Kidney (tissue), 14 donors: ENCODE results near the gene TEAD1. TPM values are rescaled to one million over a fixed set of nuclear protein-coding genes. Genes with fewer than 3 reads are reported as not detected.

Experiments
- DNase-seq, 5 donors: peaks; one replicate each; pipeline ENCODE4 v3.0.0-alpha.2; 2013 to 2020
- FAIRE-seq: peaks from 2 replicates; lab custom pipeline; 2012; peaks lifted over from hg19 to GRCh38; lab: Jason Lieb, UNC
- H3K27ac ChIP-seq, 2 donors: one replicate each; pipeline ENCODE4 v1.7.0; 2013; ENCODE audit warnings: low read depth in 2 of 2, low read length in 2 of 2, inconsistent platforms in 1 of 2
- H3K27me3 ChIP-seq: one replicate; pipeline ENCODE4 v1.7.1; 2013; ENCODE audit warnings: low read length, inconsistent platforms; ENCODE audit not compliant: control insufficient read depth, insufficient read depth
- H3K36me3 ChIP-seq, 3 donors: one replicate each; pipeline versions ENCODE4 v1.7.0 to v1.7.1; 2013; ENCODE audit warnings: low read length in 3 of 3, control low read depth in 1 of 3, inconsistent platforms in 1 of 3; ENCODE audit not compliant: insufficient read depth in 3 of 3, control insufficient read depth in 2 of 3
- H3K4me1 ChIP-seq, 3 donors: one replicate each; pipeline versions ENCODE4 v1.7.0 to v1.7.1; 2013; ENCODE audit warnings: low read length in 3 of 3, inconsistent platforms in 1 of 3, low read depth in 1 of 3; ENCODE audit not compliant: control insufficient read depth in 2 of 3, insufficient read depth in 2 of 3
- H3K4me3 ChIP-seq, 3 donors: one replicate each; pipeline versions ENCODE4 v1.7.0 to v1.8.1; 2013; ENCODE audit warnings: low read length in 3 of 3, control low read depth in 1 of 3, inconsistent platforms in 1 of 3
- H3K9ac ChIP-seq, 3 donors: one replicate each; pipeline versions ENCODE4 v1.7.0 to v1.7.1; 2013; ENCODE audit warnings: low read length in 3 of 3, control low read depth in 1 of 3, inconsistent platforms in 1 of 3
- H3K9me3 ChIP-seq, 3 donors: one replicate each; pipeline versions ENCODE4 v1.7.0 to v1.7.1; 2013; ENCODE audit warnings: low read length in 3 of 3, control low read depth in 1 of 3, inconsistent platforms in 1 of 3; ENCODE audit not compliant: control insufficient read depth in 2 of 3, insufficient read depth in 1 of 3
- intact Hi-C: fragments of 100-400 bp; cut with DNase I; formaldehyde crosslinking; loops from one replicate; pipeline ENCODE4 v1.11.1; 2022
- polyA plus RNA-seq: library from polyadenylated mRNA; stranded (reverse); fragments of 350-450 nt; fragmentation: Illumina TruSeq; extraction: RNeasy Lipid Tissue Mini Kit (QIAGEN cat#74804); gene quantifications from one replicate; pipeline ENCODE4 v1.2.3, GENCODE V29; 2014; ENCODE audit warnings: low read depth, low replicate concordance; ENCODE audit not compliant: insufficient read depth
- total RNA-seq: library from RNA; stranded (reverse); fragmentation: NEBNext Ultra II Directional; extraction: Animal tissue kit (Norgen Biotek cat#: 25700); gene quantifications from one replicate; pipeline ENCODE4 v1.2.1, GENCODE V29; 2021
- TF ChIP-seq, protein P1 (sequence below): IDR thresholded peaks from 3 replicates; pipeline ENCODE4 v1.5.1; 2012; ENCODE audit warnings: mild to moderate bottlenecking, moderate library complexity, borderline replicate concordance; ENCODE audit not compliant: insufficient read depth; ENCODE audit errors: extremely low read depth
- donor health status: control.
- donor health status: control.
- donor health status: control.
- donor health status: control.
- donor health status: control.
- donor health status: DM: yes; HTN: yes; CAD: no.
- donor health status: Normal renal cell carcinoma (clear cell type).

Gene TEAD1
- total and polyA plus RNA-seq, 2 donors from 2014 or later: 7.6 to 77.2 TPM

DNA sequence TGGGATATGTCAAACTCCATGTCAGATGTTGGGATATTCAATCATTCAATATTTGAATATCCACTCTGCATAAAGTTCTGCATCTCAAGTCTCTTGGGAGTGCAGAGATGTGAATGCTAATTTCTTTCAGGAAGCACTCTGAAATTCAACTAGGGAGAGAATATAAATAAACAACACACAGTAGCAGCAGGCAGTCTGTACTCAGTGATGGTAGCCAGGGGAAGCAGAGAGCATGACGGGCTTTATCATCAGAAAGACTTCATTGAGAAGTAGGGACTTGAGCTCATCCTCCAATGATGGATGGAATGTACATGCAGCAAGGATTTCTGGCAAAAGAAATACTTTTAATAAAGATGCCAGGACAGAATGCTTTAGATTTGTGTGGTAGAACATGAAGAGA, 9.8 kb upstream of the TEAD1 start:
- no peak for FAIRE-seq
- no peak overlapping the region for H3K27ac ChIP-seq
- H3K4me3 ChIP-seq: no peak overlapping the region
- no peaks in the 10 kb centered on the region for H3K4me1 ChIP-seq
- intact Hi-C loops: no loop called here
- TF ChIP-seq, protein P1, sequence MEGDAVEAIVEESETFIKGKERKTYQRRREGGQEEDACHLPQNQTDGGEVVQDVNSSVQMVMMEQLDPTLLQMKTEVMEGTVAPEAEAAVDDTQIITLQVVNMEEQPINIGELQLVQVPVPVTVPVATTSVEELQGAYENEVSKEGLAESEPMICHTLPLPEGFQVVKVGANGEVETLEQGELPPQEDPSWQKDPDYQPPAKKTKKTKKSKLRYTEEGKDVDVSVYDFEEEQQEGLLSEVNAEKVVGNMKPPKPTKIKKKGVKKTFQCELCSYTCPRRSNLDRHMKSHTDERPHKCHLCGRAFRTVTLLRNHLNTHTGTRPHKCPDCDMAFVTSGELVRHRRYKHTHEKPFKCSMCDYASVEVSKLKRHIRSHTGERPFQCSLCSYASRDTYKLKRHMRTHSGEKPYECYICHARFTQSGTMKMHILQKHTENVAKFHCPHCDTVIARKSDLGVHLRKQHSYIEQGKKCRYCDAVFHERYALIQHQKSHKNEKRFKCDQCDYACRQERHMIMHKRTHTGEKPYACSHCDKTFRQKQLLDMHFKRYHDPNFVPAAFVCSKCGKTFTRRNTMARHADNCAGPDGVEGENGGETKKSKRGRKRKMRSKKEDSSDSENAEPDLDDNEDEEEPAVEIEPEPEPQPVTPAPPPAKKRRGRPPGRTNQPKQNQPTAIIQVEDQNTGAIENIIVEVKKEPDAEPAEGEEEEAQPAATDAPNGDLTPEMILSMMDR: no peak
- H3K9ac ChIP-seq: no peak overlapping the region
- DNase-seq: no peak
- no peaks in the 10 kb centered on the region for H3K27me3 ChIP-seq
- no peaks in the 10 kb centered on the region for H3K36me3 ChIP-seq
- H3K9me3 ChIP-seq: no peaks in the 10 kb centered on the region

DNA sequence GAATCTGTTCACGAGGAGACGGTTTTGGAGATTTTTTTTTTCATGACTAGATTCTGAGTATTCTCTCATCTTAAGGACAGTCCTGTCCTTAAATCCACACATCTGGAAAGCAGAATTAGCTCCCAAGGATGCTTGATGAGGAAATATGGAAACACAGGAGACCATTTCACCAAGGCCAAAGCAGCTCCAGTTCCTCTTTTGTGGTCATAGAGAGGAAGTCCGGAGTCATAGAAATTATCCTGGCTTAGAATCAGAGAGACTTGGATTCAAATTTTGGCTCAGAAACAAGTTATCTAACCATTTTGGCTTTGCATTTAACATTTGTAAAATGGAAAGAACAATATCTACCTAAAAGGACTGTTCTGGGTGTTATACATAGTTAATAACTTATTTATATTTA, 7.3 kb upstream of the TEAD1 start:
- Histone ChIP-seq H3K9ac (no peak overlapping the region), H3K9me3 (no peaks in the 10 kb centered on the region), H3K4me1 (no peaks in the 10 kb centered on the region), H3K27ac (no peak overlapping the region), H3K36me3 (no peaks in the 10 kb centered on the region), H3K27me3 (no peaks in the 10 kb centered on the region), H3K4me3 (no peak overlapping the region)
- FAIRE-seq: no peak
- intact Hi-C loops: no loop called here
- TF ChIP-seq, protein P1: no peak
- DNase-seq: no peak

DNA sequence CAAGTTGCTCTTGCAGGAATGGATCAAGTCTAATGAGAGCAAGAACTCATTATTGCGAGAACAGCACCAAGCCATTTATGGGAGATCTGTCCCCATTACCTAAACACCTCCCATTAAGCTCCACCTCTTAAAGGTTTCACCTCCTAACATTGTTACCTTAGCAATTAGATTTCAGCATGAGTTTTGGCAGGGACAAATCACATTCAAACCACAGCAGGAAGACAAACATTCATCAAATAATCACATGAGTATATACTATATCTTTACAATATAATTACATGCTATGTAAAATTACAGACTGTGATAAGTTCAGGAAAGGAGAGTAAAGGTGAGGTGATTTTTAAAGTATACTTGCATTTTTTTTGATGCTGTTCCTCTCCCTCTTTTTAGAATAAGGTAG, 6.6 kb upstream of the TEAD1 start:
- intact Hi-C loops: no loop called here
- no peak for FAIRE-seq
- TF ChIP-seq, protein P1: no peak

DNA sequence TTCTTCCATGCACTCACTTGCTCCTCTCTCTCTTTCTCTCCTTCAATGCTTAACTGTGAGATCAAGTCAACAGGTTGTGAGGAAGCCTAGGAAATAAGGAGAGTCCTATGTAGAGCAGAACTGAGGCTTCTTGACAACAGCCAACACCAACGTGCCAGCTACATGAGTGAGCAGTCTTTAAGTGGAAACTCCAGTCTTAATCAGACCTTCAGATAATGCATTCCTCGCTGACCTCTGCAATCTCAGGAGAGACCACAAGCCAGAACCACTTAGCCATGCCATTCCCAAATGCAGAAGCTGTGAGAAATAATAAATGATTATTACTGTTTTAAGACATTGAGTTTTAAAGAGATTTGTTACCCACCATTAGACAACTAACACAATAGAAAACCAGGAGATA, 6.1 kb upstream of the TEAD1 start:
- intact Hi-C loops: no loop called here
- TF ChIP-seq, protein P1: no peak
- Histone ChIP-seq H3K9me3 (no peaks in the 10 kb centered on the region), H3K4me1 (peaks cover 0 to under 1% (median 0%) of the 10 kb centered on the region in 3 donors), H3K27ac (no peak overlapping the region), H3K36me3 (no peaks in the 10 kb centered on the region), H3K4me3 (no peak overlapping the region), H3K9ac (no peak overlapping the region), H3K27me3 (no peaks in the 10 kb centered on the region)
- FAIRE-seq (no peak), DNase-seq (no peak)

More for the DNA sequence above, 6.6 kb upstream of the TEAD1 start:
- H3K27me3 ChIP-seq: no peaks in the 10 kb centered on the region
- no peak for DNase-seq
- H3K4me3 ChIP-seq: no peak overlapping the region
- no peak overlapping the region for H3K9ac ChIP-seq
- H3K36me3 ChIP-seq: no peaks in the 10 kb centered on the region
- H3K4me1 ChIP-seq: no peaks in the 10 kb centered on the region
- no peaks in the 10 kb centered on the region for H3K9me3 ChIP-seq
- H3K27ac ChIP-seq: no peak overlapping the region
